Neural crest cell (in vitro differentiated cells): Measurements from ENCODE around the gene BAHD1. TPM values are rescaled to one million over a fixed set of nuclear protein-coding genes. Genes with fewer than 3 reads are reported as not detected.
A peak's percentile ranks its signal among the peaks of the same experiment; 100 is the strongest.

Experiments
- DNase-seq: peaks from one replicate; pipeline ENCODE4 v3.0.0; 2021; ENCODE audit warnings: low read depth, mixed read lengths, low spot score
- H3K27ac Mint-ChIP-seq: one replicate; pipeline ENCODE4 v1.8.0; 2021; ENCODE audit warnings: mild to moderate bottlenecking, mixed read lengths; ENCODE audit not compliant: unreplicated experiment
- H3K27me3 Mint-ChIP-seq: 2 replicates; pipeline ENCODE4 v1.8.0; 2021; ENCODE audit warnings: low read depth, mild to moderate bottlenecking, mixed read lengths
- H3K36me3 Mint-ChIP-seq: 2 replicates; pipeline ENCODE4 v1.8.0; 2021; ENCODE audit warnings: low read depth, mild to moderate bottlenecking, mixed read lengths
- H3K4me1 Mint-ChIP-seq: 2 replicates; pipeline ENCODE4 v1.8.0; 2021; ENCODE audit warnings: mixed read lengths
- H3K4me3 Mint-ChIP-seq: one replicate; pipeline ENCODE4 v1.8.0; 2021; ENCODE audit warnings: mild to moderate bottlenecking, mixed read lengths
- H3K9me3 Mint-ChIP-seq: 2 replicates; pipeline ENCODE4 v1.8.0; 2021; ENCODE audit warnings: mixed read lengths
- CTCF ChIP-seq: fragments of 200-600 bp; sonication (generic); conservative IDR thresholded peaks from 2 replicates; pipeline ENCODE4 v1.5.0; 2021; ENCODE audit warnings: antibody characterized with exemption, mild to moderate bottlenecking
- total RNA-seq: library from RNA; stranded (reverse); gene quantifications from 2 replicates; pipeline ENCODE4 v1.2.1, GENCODE V29; 2021

The BAHD1 gene
- total RNA-seq, 1 donor from 2014 or later, result 25.6 TPM

- H3K9me3 Mint-ChIP-seq, result no peaks in the 10 kb centered on the region
- no peak overlapping the region for H3K27ac Mint-ChIP-seq
- H3K27me3 Mint-ChIP-seq, result peaks cover 22% of the 10 kb centered on the region
- H3K36me3 Mint-ChIP-seq, result no peaks in the 10 kb centered on the region
- no peaks in the 10 kb centered on the region for H3K4me1 Mint-ChIP-seq
- no peak overlapping the region for H3K4me3 Mint-ChIP-seq
- no peak for DNase-seq
- no peak for TF ChIP-seq CTCF
Observed at GRCh38 chr15:40499931-40500330, 59.2 kb downstream of the BAHD1 start.

- no peak for DNase-seq
- peaks cover 23% of the 10 kb centered on the region for H3K27me3 Mint-ChIP-seq
- H3K4me3 Mint-ChIP-seq, result no peak overlapping the region
- no peak for TF ChIP-seq CTCF
- no peak overlapping the region for H3K27ac Mint-ChIP-seq
- no peaks in the 10 kb centered on the region for H3K9me3 Mint-ChIP-seq
- H3K36me3 Mint-ChIP-seq, result no peaks in the 10 kb centered on the region
- no peaks in the 10 kb centered on the region for H3K4me1 Mint-ChIP-seq
Observed at GRCh38 chr15:40500568-40501330, 60.0 kb downstream of the BAHD1 start.

GRCh38 chr15:40501487-40501886, 60.7 kb downstream of the BAHD1 start:
- Mint-ChIP-seq H3K27ac (no peak overlapping the region), H3K9me3 (no peaks in the 10 kb centered on the region), H3K36me3 (no peaks in the 10 kb centered on the region), H3K27me3 (peaks cover 25% of the 10 kb centered on the region), H3K4me1 (peaks cover 2% of the 10 kb centered on the region), H3K4me3 (no peak overlapping the region)
- TF ChIP-seq CTCF, result no peak
- DNase-seq, result no peak

GRCh38 chr15:40506964-40507571, 66.3 kb downstream of the BAHD1 start:
- Mint-ChIP-seq H3K36me3 (no peaks in the 10 kb centered on the region), H3K27me3 (peaks cover 58% of the 10 kb centered on the region), H3K4me3 (no peak overlapping the region), H3K27ac (no peak overlapping the region), H3K9me3 (no peaks in the 10 kb centered on the region), H3K4me1 (peaks cover 21% of the 10 kb centered on the region)
- DNase-seq, result peak; percentile 80
- peak; percentile 74 for TF ChIP-seq CTCF

- H3K4me1 Mint-ChIP-seq, result peaks cover 26% of the 10 kb centered on the region
Observed at GRCh38 chr15:40508216-40508615, 67.5 kb downstream of the BAHD1 start.

More at GRCh38 chr15:40508216-40508615, 67.5 kb downstream of the BAHD1 start:
- Mint-ChIP-seq H3K36me3 (no peaks in the 10 kb centered on the region), H3K9me3 (no peaks in the 10 kb centered on the region), H3K27ac (no peak overlapping the region), H3K4me3 (peak overlapping the region; percentile 13), H3K27me3 (peaks cover 64% of the 10 kb centered on the region)
- DNase-seq, result no peak
- no peak for TF ChIP-seq CTCF
